ENCODE results near the gene MECR. TPM values are rescaled to one million over a fixed set of nuclear protein-coding genes. Genes with fewer than 3 reads are reported as not detected.
A peak's percentile ranks its signal among the peaks of the same experiment; 100 is the strongest.

The MECR gene
- total RNA-seq, 1 donor from 2014 or later: 22.5 TPM

DNA sequence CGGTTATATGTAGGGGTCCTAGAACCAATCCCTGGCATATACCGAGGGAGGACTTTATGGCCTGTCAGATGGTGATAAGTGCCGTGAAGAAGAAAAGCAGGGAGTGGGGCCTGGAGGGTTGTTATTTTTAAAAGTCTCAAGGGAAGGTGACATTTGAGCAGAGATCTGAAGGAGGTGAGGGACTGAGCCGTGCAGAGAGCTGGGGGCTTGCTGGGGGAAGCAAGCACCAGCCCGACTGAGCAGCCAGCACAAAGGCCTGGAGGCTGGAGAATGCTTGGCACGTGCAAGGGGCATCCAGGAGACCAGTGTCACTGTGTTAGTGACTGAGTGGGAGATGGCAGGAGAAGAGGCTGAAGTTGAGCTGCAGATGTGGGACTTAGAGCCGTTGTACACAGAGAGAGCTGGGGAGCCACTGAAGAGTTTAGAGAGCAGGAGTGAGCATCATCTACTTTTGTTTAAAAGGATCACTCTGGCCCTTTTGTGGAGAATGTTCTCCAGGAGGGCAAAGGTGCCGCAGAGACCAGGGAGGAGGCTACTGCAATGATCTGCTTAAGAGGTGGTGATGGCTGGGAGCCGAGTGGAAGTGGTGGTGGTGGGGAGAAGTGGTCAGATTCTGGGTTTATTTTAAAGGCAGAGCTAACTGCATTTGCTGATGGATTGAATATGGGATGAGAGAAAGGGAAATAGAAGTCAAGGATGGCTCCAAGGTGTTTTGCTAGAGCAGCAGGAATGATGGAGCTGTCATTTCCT, 36.8 kb upstream of the MECR start:
- DNase-seq (ENCODE audit: extremely low spot score, unreplicated experiment): no peak
- Mint-ChIP-seq H3K27ac (ENCODE audit: unreplicated experiment) (no peak overlapping the region), H3K36me3 (ENCODE audit: unreplicated experiment) (peaks cover 4% of the 10 kb centered on the region), H3K27me3 (ENCODE audit: unreplicated experiment) (peaks cover 16% of the 10 kb centered on the region), H3K9me3 (ENCODE audit: unreplicated experiment) (no peaks in the 10 kb centered on the region), H3K4me3 (ENCODE audit: unreplicated experiment) (no peak overlapping the region), H3K4me1 (ENCODE audit: unreplicated experiment) (peaks cover 26% of the 10 kb centered on the region)
- TF ChIP-seq, protein P1, sequence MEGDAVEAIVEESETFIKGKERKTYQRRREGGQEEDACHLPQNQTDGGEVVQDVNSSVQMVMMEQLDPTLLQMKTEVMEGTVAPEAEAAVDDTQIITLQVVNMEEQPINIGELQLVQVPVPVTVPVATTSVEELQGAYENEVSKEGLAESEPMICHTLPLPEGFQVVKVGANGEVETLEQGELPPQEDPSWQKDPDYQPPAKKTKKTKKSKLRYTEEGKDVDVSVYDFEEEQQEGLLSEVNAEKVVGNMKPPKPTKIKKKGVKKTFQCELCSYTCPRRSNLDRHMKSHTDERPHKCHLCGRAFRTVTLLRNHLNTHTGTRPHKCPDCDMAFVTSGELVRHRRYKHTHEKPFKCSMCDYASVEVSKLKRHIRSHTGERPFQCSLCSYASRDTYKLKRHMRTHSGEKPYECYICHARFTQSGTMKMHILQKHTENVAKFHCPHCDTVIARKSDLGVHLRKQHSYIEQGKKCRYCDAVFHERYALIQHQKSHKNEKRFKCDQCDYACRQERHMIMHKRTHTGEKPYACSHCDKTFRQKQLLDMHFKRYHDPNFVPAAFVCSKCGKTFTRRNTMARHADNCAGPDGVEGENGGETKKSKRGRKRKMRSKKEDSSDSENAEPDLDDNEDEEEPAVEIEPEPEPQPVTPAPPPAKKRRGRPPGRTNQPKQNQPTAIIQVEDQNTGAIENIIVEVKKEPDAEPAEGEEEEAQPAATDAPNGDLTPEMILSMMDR (IDR thresholded peaks at IDR 0.05): no peak

DNA sequence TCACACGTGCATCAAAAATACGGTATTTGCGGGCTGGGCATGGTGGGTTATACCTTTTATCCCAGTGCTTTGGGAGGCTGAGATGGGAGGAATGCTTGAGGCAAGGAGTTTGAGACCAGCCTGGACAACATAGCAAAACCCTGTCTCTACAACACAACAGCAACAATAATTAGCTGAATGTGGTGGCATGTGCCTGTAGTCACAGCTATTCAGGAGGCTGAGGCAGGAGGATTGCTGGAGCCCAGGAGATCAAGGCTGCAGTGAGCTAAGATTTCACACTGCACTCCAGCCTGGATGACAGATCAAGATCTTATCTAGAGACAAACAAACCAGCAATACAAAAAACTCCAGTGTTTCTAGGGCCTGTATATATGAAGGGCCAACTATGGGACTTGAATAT, 36.2 kb upstream of the MECR start:
- TF ChIP-seq, protein P1 (IDR thresholded peaks at IDR 0.05): no peak
- Mint-ChIP-seq H3K36me3 (ENCODE audit: unreplicated experiment) (peaks cover 4% of the 10 kb centered on the region), H3K9me3 (ENCODE audit: unreplicated experiment) (no peaks in the 10 kb centered on the region), H3K27ac (ENCODE audit: unreplicated experiment) (no peak overlapping the region), H3K4me3 (ENCODE audit: unreplicated experiment) (no peak overlapping the region), H3K27me3 (ENCODE audit: unreplicated experiment) (peaks cover 16% of the 10 kb centered on the region), H3K4me1 (ENCODE audit: unreplicated experiment) (peaks cover 20% of the 10 kb centered on the region)
- DNase-seq (ENCODE audit: extremely low spot score, unreplicated experiment): no peak

DNA sequence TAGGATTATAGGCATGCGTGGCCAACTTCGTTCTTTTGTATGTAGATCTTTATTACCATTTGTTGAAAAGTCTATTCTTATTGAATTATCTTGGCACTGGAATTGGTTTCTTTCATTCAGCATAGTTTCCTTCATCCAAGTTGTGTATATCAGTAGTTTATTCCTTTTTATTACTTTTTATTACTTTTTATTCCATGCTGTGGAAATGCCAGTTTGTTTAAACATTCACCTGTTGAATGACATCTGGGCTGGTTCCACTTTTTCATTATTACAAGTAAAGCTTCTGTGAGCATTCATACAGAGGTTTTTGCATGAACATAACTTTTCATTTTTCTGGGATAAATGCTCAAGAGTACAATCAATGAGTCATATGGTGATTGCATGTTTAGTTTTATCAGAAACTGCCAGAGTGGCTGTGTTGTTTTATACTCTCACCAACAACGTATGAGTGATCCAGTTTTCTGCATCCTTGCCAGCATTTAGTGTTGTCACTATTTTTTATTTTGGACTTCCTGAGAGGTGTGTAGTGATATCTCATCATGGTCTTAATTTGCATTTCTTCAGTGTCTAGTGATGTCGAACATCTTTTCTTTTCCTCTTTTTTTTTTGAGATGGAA, 34.1 kb upstream of the MECR start:
- no peak for DNase-seq (ENCODE audit: extremely low spot score, unreplicated experiment)
- Mint-ChIP-seq H3K27ac (ENCODE audit: unreplicated experiment) (no peak overlapping the region), H3K9me3 (ENCODE audit: unreplicated experiment) (no peaks in the 10 kb centered on the region), H3K36me3 (ENCODE audit: unreplicated experiment) (peaks cover 4% of the 10 kb centered on the region), H3K27me3 (ENCODE audit: unreplicated experiment) (peaks cover 16% of the 10 kb centered on the region), H3K4me3 (ENCODE audit: unreplicated experiment) (no peak overlapping the region), H3K4me1 (ENCODE audit: unreplicated experiment) (peaks cover 9% of the 10 kb centered on the region)
- TF ChIP-seq, protein P1 (IDR thresholded peaks at IDR 0.05): no peak

DNA sequence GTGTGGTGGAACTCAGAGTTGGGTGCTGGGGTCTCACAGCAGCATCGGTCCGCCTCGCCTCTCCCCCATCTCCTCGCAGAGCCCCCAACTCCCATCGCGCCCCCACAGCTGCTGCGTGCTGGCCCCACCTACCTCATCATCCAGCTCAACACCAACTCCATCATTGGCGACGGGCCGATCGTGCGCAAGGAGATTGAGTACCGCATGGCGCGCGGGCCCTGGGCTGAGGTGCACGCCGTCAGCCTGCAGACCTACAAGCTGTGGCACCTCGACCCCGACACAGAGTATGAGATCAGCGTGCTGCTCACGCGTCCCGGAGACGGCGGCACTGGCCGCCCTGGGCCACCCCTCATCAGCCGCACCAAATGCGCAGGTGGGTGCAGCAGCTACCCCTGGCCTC, 29.8 kb upstream of the MECR start:
- H3K27me3 Mint-ChIP-seq (ENCODE audit: unreplicated experiment): peaks cover 4% of the 10 kb centered on the region
- peaks cover 3% of the 10 kb centered on the region for H3K36me3 Mint-ChIP-seq (ENCODE audit: unreplicated experiment)
- H3K9me3 Mint-ChIP-seq (ENCODE audit: unreplicated experiment): no peaks in the 10 kb centered on the region
- H3K4me1 Mint-ChIP-seq (ENCODE audit: unreplicated experiment): peaks cover 26% of the 10 kb centered on the region
- no peak for DNase-seq (ENCODE audit: extremely low spot score, unreplicated experiment)
- H3K4me3 Mint-ChIP-seq (ENCODE audit: unreplicated experiment): no peak overlapping the region
- H3K27ac Mint-ChIP-seq (ENCODE audit: unreplicated experiment): no peak overlapping the region
- TF ChIP-seq, protein P1 (IDR thresholded peaks at IDR 0.05): no peak

DNA sequence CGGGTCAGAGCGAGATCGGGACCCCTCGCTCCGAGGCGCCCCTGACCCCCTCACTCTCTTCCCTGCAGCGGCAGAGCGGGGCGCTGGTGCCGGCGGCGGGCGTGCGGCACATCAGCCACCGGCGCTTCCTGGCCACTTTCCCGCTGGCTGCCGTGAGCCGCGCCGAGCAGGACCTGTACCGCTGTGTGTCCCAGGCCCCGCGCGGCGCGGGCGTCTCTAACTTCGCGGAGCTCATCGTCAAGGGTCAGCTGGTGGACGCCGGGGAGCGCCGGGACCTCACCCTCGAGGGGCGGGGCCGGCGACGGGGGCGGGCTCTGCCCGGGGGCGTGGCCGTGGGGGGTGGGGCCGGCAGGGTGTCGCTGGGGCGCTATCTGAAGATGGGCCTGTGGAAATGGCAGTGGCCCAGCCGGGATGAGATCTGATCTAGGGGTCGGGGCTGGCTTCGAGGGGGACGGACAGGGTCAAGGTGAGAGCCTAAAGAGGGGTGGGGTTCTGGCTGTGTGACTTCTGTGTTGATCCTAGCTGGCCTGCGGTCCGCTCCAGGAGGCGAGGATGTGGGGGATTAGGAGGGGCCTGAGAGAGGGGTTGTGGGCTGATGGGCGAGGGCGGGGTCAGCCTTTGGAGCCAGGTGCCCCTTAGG, 29.2 kb upstream of the MECR start:
- Mint-ChIP-seq H3K4me1 (ENCODE audit: unreplicated experiment) (peaks cover 25% of the 10 kb centered on the region), H3K4me3 (ENCODE audit: unreplicated experiment) (peak overlapping the region; percentile 56), H3K27ac (ENCODE audit: unreplicated experiment) (no peak overlapping the region), H3K27me3 (ENCODE audit: unreplicated experiment) (peaks cover 4% of the 10 kb centered on the region), H3K36me3 (ENCODE audit: unreplicated experiment) (peaks cover 3% of the 10 kb centered on the region), H3K9me3 (ENCODE audit: unreplicated experiment) (no peaks in the 10 kb centered on the region)
- DNase-seq (ENCODE audit: extremely low spot score, unreplicated experiment): no peak
- TF ChIP-seq, protein P1 (IDR thresholded peaks at IDR 0.05): no peak

Data from osteocyte (in vitro differentiated cells).